NK-92 (cell line): ENCODE results near the gene ATP1A2.

Experiments
- DNase-seq: peaks from one replicate; lab custom pipeline; 2025; ENCODE audit not compliant: unreplicated experiment; lab: John Stamatoyannopoulos, UW

The ATP1A2 gene

GRCh38 chr1:160139840-160140239 is 24.3 kb downstream of the ATP1A2 start:
- no peak for DNase-seq

GRCh38 chr1:160143695-160144094 is 28.1 kb downstream of the ATP1A2 start:
- no peak for DNase-seq

DNA sequence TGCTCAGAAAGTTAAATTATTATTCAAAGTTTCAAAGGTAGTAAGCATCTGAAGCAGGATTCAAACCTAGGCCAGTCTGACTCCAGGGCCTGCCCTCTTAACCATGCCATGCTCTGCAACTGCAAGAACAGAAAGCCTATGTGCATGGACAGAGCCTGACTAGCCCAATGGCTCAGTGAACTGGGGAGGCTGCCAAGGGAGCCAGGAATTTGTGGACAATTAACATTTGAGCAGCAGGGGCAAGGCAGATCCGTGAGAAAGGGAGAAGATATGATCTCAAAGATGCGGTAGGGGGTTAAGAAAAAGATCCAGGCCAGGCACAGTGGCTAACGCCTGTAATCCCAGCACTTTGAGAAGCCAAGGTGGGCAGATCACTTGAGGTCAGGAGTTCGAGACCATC is 29.4 kb downstream of the ATP1A2 start:
- no peak for DNase-seq

GRCh38 chr1:160146107-160146506 is 30.5 kb downstream of the ATP1A2 start:
- no peak for DNase-seq

GRCh38 chr1:160148121-160148520 is 32.6 kb downstream of the ATP1A2 start:
- no peak for DNase-seq

DNA sequence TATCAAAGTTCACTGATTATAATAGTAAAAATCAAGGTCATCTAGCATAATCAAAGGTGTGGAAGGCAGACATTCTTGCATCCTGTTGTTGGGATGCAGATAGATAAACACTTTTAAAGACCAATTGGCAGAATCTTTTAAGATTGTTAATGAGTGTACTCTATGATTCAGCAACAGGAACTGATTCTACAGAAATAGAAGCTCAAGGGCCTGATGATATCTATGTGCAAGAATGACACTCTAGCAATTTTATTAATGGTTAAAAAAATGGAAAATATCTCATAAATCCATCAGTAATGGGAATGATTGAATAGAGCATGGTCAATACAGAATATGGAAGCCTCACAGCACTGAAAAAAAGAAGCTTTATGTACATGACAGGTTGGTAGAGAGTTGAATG is 33.7 kb downstream of the ATP1A2 start:
- DNase-seq, result no peak

GRCh38 chr1:160149716-160150115 is 34.2 kb downstream of the ATP1A2 start:
- no peak for DNase-seq

- DNase-seq, result no peak
Observed at GRCh38 chr1:160151303-160151702, 35.7 kb downstream of the ATP1A2 start, which contains the start of gene ATP1A4. Gene ATP1A4, plus strand, starts transcription at chr1:160151603. Its CDS starts 438 bp downstream, at chr1:160152041.

DNA sequence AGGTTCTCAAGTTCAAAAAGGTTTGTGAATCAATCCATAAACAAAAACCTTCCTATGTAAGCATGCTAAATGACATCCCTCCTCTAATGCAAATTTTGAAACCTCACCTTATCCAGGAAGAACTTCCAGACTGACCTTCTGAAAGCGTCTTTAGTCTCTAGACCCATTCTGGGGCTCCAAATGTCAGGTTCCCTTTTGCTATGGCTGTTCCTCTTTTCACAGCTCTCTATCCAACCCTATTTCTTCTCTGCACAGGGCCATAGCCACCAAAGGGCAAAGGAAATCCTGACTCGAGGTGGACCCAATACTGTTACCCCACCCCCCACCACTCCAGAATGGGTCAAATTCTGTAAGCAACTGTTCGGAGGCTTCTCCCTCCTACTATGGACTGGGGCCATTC is 39.2 kb downstream of the ATP1A2 start:
- DNase-seq, result no peak

DNA sequence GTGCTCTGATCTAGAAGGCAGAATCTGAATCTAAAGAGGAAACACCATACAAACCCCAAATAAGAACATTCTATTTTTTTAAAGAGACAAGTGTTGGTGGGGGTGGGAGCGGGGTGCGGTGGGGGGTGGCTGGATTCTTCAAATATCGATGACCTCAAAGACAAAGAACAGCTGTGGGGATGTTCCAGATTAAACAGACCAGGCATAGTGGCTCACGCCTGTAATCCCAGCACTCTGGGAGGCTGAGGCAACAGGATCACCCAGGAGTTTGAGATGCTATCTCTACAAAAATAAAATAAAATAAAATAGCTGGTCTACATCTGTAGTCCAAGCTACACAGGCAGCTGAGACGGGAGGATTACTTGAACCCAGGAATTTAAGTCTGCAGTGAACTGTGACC is 40.8 kb downstream of the ATP1A2 start:
- no peak for DNase-seq

DNA sequence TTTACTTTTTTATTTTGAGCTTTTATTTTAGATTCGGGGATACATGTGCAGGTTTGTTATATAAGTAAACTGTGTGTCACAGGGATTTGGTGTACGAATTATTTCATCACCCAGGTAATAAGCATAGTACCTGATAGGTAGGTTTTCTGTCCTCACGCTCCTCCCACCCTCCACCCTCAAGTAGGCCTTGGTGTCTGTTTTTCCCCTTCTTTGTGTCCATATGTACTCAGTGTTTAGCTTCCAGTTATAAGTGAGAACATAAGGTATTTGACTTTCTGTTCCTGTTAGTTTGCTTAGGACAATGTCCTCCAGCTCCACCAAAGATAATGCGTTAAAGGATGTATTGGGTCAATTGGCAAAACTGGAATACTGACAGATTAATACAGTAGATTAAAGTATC is 41.6 kb downstream of the ATP1A2 start:
- no peak for DNase-seq

DNA sequence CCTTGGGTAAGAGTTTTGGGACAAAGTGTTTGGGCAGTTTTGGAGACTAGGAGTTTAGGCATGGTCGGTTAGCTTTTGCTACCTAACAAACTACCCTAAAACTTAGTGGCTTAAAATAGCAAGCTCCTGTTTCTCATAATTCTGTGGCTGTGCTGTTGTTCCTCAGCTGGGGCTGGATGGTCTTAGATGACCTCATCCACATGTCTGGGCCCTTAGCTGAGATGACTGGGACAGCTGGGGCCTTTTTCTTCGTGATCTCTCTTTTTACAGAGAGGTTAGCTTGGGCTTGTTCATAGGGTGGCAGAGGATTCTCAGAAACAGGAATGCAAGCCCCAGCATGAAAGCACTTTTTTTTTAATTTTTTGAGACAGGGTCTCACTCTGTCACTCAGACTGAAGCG is 42.5 kb downstream of the ATP1A2 start:
- no peak for DNase-seq

GRCh38 chr1:160158534-160158933 is 43.0 kb downstream of the ATP1A2 start:
- DNase-seq, result no peak

DNA sequence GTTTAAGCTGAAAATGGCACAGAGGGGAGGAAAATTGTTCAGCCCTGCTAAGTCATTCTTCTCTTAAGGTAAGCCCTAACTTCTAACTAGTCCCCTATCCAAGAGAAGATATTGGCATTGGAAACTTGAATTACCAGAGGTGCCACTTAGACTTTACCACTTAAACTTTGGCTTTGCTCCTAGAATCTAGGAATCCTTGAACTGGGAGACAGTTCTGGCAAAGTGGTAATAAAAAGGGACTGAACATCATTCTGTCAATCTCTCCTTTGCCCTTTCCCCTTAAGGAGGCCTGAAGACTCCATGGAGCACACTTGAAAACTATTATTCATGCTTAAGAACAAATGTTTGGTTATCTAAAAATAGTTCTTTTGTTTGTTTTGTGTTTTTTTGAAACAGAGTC is 44.3 kb downstream of the ATP1A2 start:
- no peak for DNase-seq

DNA sequence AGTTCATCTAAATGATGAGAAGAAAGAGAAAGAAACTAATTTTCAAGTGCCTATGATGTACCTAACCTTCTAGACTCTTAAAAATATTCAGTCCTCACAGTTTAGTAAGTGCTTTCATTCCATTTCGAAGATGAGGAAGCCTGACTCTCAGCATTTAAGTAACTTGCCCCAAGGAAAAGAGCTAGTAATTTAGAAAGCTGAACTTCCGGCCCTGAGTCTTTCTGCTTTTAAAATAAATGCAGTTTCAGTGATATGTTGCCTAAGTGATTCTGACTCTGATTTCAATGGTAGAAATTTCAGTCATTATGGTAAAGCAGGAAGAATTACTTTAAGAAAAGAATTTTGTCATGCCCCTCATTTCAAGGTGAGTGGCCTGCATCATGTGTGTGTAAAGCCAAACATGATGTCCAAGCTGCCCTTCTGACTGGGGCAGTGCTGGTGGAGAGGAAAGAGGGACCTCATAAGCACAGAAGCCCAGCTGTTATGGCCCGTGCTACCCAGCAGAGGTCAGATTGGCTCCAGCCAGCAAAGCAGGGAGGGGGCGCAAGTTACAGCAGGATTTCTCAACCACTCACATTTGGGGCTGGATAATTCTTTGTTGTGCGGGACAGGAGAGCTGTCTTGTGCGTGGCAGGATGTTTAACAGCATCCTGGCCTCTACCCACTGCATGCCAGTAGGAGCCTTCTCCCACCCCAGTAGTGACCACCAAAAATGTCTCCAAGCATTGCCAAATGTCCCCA is 46.6 kb downstream of the ATP1A2 start:
- no peak for DNase-seq

DNA sequence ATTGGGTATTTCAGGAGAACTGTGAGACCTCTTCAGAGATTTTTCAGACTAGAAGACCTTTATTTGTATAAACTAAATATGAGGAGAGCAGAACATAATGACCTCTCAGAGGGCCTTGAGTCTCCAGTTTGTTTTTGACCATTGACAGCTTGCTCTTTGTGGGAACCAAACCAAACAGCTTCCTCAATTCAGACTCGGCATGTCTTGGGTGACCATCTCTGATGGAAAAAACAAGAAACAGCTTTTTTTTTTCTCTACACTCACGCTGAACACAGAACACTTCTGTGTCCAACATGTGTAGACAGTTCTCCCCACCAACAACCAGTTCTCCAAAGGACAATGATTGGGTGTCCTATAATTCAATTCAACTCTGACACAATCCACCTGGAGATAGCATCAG is 47.4 kb downstream of the ATP1A2 start:
- DNase-seq, result no peak

- no peak for DNase-seq
Observed at GRCh38 chr1:160163615-160164014, 48.1 kb downstream of the ATP1A2 start.

DNA sequence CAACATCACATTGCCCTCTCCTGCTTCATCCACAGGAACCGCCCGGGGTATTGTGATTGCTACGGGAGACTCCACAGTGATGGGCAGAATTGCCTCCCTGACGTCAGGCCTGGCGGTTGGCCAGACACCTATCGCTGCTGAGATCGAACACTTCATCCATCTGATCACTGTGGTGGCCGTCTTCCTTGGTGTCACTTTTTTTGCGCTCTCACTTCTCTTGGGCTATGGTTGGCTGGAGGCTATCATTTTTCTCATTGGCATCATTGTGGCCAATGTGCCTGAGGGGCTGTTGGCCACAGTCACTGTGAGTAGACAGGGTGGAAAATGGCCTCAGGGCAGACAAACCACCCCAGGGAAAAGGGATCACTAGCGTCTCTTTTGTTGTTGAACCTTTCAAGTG is 48.6 kb downstream of the ATP1A2 start:
- no peak for DNase-seq

DNA sequence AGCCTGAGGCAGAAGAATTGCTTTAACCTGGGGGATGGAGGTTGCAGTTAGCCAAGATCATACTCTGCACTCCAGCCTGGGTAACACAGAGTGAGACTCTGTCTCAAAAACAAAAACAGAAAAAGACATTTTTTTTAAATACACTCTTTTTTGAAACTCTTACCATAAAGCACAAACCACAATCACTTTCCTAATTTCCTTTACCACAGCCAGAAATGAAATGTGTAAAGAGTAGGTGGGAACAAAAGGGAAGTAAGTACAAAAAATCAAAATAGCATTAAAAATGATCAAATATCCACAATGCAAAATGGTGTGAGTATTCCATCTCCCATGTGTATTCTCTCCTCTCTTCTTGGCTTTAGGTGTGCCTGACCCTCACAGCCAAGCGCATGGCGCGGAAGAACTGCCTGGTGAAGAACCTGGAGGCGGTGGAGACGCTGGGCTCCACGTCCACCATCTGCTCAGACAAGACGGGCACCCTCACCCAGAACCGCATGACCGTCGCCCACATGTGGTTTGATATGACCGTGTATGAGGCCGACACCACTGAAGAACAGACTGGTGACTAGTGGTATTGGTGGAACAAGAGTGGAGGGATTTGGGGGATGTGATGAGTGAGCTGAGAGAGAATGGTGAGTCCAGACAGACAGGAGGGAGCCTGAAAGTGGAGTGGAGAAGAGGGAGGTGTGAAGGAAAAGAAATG is 50.8 kb downstream of the ATP1A2 start:
- DNase-seq, result no peak

DNA sequence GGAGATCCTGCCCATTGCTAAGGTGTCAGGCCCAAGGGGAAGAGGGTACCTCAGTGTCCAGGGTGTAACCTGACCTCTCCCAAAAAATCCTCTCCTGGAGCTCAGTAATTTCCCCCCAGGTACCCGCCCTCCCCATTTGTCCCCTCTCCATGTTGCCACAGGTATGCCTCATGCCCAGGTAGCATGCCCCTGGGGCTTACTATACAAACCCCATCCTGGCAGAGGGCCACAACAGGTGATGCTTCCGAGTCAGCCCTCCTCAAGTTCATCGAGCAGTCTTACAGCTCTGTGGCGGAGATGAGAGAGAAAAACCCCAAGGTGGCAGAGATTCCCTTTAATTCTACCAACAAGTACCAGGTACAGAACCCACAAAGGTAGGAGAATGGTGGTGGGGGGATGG is 51.5 kb downstream of the ATP1A2 start:
- DNase-seq, result no peak

GRCh38 chr1:160167580-160167979 is 52.0 kb downstream of the ATP1A2 start:
- DNase-seq, result no peak

- no peak for DNase-seq
Observed at GRCh38 chr1:160168016-160168415, 52.5 kb downstream of the ATP1A2 start.
